Calu3 (cell line): ENCODE measurements around the gene RBM12. TPM values are rescaled to one million over a fixed set of nuclear protein-coding genes. Genes with fewer than 3 reads are reported as not detected.

Experiments
- BruUV-seq: library from RNA; stranded (reverse); fragments of 400-500 nt; replicated peaks from 2 replicates; lab custom pipeline; 2021; lab: Mats Ljungman, UMichigan
- CTCF ChIA-PET: fragments of 300-600 bp; sonication (Branson Sonifier 250); formaldehyde crosslinking; loops from one replicate; lab custom pipeline; 2022; ENCODE audit warnings: antibody characterized with exemption; lab: Charles Lee
- DNase-seq: peaks from one replicate; pipeline ENCODE4 v3.0.0; 2022
- H3K27ac Mint-ChIP-seq: one replicate; pipeline ENCODE4 v1.8.0; 2022; ENCODE audit warnings: mixed read lengths; ENCODE audit not compliant: unreplicated experiment
- H3K27me3 Mint-ChIP-seq: one replicate; pipeline ENCODE4 v1.8.0; 2022; ENCODE audit warnings: mixed read lengths; ENCODE audit not compliant: unreplicated experiment
- H3K36me3 Mint-ChIP-seq: one replicate; pipeline ENCODE4 v1.8.0; 2022; ENCODE audit warnings: mild to moderate bottlenecking, moderate library complexity, mixed read lengths; ENCODE audit not compliant: insufficient read depth, unreplicated experiment
- H3K4me1 Mint-ChIP-seq: one replicate; pipeline ENCODE4 v1.8.0; 2022; ENCODE audit warnings: mild to moderate bottlenecking, low read depth, mixed read lengths; ENCODE audit not compliant: unreplicated experiment
- H3K4me3 Mint-ChIP-seq: one replicate; pipeline ENCODE4 v1.8.0; 2022; ENCODE audit warnings: mild to moderate bottlenecking, low read depth, moderate library complexity, mixed read lengths; ENCODE audit not compliant: unreplicated experiment
- H3K9me3 Mint-ChIP-seq: one replicate; pipeline ENCODE4 v1.8.0; 2022; ENCODE audit warnings: low read depth, mixed read lengths; ENCODE audit not compliant: unreplicated experiment
- intact Hi-C: fragments of 100-400 bp; cut with micrococcal nuclease; formaldehyde crosslinking; loops from one replicate; pipeline ENCODE4 v1.10.0; 2022; ENCODE audit not compliant: unreplicated experiment
- total RNA-seq: library from RNA; stranded (reverse); gene quantifications from 2 replicates; pipeline ENCODE4 v1.2.3, GENCODE V29; 2022
- TF ChIP-seq, protein P1 (sequence below): fragments of 200-600 bp; IDR thresholded peaks from one replicate; pipeline ENCODE4 v1.8.0; 2022; ENCODE audit warnings: antibody characterized with exemption; ENCODE audit not compliant: unreplicated experiment

Gene RBM12
- total RNA-seq, 1 experiment from 2014 or later, result 133 TPM

DNA sequence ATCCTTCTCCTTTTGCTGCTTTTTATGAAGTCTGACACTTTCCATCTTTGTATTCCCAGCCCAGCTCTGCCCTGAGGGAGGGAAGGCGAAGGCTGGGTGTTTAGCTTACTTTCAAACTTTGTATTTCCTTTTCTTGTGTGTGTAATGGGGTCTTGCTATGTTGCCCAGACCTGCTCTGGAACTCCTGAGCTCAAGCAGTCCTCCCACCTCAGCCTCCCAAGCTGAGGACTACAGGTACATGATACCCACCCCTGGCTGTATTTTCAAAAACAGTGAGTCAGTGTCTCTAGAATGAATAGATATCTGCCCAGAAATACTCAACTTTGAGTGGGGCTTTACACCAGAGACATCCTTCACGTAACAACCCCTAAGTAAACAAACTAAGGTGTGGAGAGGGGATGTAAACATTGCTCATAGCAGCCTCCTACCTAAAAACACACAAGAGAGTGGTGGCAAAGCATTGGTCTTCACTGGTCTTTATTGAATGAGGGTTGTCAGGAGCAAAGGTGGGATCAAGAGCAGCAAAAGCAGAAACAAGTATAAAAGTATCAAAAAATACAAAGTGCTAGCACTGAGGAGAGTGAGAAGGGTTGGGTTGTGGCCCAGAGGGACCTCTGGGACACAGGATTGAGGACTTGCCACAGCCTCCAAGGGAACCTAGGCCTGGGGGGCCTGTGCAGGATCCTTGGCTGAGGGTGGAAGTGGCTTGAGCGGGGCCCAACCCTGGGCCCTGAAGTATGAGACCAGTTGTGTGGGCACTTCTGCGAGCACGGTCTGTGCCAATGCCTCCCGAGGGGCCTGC lies 38.9 kb downstream of the RBM12 start:
- no peaks in the 10 kb centered on the region for H3K9me3 Mint-ChIP-seq
- H3K36me3 Mint-ChIP-seq, result peaks cover 82% of the 10 kb centered on the region
- intact Hi-C loops, result no loop called here
- no peaks in the 10 kb centered on the region for H3K4me1 Mint-ChIP-seq
- H3K27ac Mint-ChIP-seq, result peak overlapping the region; percentile 8
- H3K4me3 Mint-ChIP-seq, result no peak overlapping the region
- TF ChIP-seq, protein P1, sequence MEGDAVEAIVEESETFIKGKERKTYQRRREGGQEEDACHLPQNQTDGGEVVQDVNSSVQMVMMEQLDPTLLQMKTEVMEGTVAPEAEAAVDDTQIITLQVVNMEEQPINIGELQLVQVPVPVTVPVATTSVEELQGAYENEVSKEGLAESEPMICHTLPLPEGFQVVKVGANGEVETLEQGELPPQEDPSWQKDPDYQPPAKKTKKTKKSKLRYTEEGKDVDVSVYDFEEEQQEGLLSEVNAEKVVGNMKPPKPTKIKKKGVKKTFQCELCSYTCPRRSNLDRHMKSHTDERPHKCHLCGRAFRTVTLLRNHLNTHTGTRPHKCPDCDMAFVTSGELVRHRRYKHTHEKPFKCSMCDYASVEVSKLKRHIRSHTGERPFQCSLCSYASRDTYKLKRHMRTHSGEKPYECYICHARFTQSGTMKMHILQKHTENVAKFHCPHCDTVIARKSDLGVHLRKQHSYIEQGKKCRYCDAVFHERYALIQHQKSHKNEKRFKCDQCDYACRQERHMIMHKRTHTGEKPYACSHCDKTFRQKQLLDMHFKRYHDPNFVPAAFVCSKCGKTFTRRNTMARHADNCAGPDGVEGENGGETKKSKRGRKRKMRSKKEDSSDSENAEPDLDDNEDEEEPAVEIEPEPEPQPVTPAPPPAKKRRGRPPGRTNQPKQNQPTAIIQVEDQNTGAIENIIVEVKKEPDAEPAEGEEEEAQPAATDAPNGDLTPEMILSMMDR, result no peak
- CTCF ChIA-PET, result interaction anchor here (0.6 kb wide), 1 partner anchor 1425 kb away, joined by 3 read pairs; no protein-coding TSS in a partner anchor
- no peaks in the 10 kb centered on the region for H3K27me3 Mint-ChIP-seq
- DNase-seq, result no peak
- TSS peak; percentile 49 for BruUV-seq

- BruUV-seq, result no TSS peak
- H3K36me3 Mint-ChIP-seq, result peaks cover 88% of the 10 kb centered on the region
- DNase-seq, result no peak
- no peak overlapping the region for H3K4me3 Mint-ChIP-seq
- CTCF ChIA-PET, result interaction anchor here (1.2 kb wide), 1 partner anchor 53 kb away, joined by 6 read pairs; no protein-coding TSS in a partner anchor
- TF ChIP-seq, protein P1, result peak; percentile 18
- intact Hi-C loops, result no loop called here
- H3K27ac Mint-ChIP-seq, result no peak overlapping the region
- H3K27me3 Mint-ChIP-seq, result no peaks in the 10 kb centered on the region
- H3K9me3 Mint-ChIP-seq, result no peaks in the 10 kb centered on the region
- H3K4me1 Mint-ChIP-seq, result peaks cover 31% of the 10 kb centered on the region
Measured at GRCh38 chr20:35621560-35621946, 43.1 kb downstream of the RBM12 start.

DNA sequence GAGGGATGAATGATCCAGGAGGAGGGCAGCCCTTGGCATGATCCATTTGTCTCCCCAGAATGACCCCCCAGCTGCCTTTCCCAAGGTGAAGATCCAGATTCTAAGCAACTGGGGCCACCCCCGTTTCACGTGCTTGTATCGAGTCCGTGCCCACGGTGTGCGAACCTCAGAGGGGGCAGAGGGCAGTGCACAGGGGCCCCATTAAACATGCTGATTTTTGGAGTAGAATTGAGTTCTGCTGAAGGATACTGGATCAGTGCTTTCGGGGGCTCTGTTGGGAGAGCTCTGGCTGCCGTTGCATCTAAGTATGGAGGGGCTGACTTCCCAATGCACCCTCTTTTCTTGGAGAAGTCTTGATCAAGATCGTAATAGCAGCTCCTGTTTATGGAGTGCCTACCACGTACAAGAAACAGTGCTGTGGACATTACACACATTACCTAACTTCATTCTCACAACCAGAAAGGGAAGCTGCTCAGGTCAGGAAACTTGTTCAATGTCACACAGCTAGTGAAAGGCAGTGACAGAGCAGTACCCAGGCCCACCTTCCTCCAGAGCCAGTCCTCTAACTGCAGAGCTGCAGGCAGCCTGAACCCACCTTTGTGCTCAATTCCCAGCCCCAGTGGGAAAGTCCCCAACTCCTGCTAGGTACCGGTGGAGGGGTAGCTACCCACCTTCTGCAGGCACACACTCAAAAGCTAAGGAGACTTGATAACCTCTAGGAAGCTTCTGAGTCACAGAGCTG lies 43.7 kb downstream of the RBM12 start:
- intact Hi-C loops, result no loop called here
- Mint-ChIP-seq H3K36me3 (peaks cover 88% of the 10 kb centered on the region), H3K27me3 (no peaks in the 10 kb centered on the region), H3K4me1 (peaks cover 32% of the 10 kb centered on the region), H3K9me3 (no peaks in the 10 kb centered on the region), H3K27ac (no peak overlapping the region), H3K4me3 (no peak overlapping the region)
- no peak for DNase-seq
- no TSS peak for BruUV-seq
- TF ChIP-seq, protein P1, result no peak
- CTCF ChIA-PET, result interaction anchor here (1.2 kb wide), 1 partner anchor 52 kb away, joined by 6 read pairs; no protein-coding TSS in a partner anchor
